Ishikawa (cell line): ENCODE results near the gene TSPEAR.

Experiments used
- CEBPB ChIP-seq: IDR thresholded peaks from 2 replicates; pipeline ENCODE4 v1.6.1; 2012
- CREB1 ChIP-seq: IDR thresholded peaks from 2 replicates; pipeline ENCODE4 v1.6.1; 2012; ENCODE audit warnings: low read depth
- EGR1 ChIP-seq: IDR thresholded peaks from 2 replicates; pipeline ENCODE4 v1.6.1; 2012
- EP300 ChIP-seq: IDR thresholded peaks from 2 replicates; pipeline ENCODE4 v1.6.1; 2012; ENCODE audit warnings: borderline replicate concordance
- FOXM1 ChIP-seq: IDR thresholded peaks from 2 replicates; pipeline ENCODE4 v1.6.1; 2012; ENCODE audit warnings: low read depth, borderline replicate concordance
- MAX ChIP-seq: IDR thresholded peaks from 2 replicates; pipeline ENCODE4 v1.6.1; 2012
- NFIC ChIP-seq: IDR thresholded peaks from 2 replicates; pipeline ENCODE4 v1.6.1; 2012
- RAD21 ChIP-seq: IDR thresholded peaks from 2 replicates; pipeline ENCODE4 v1.6.1; 2012; ENCODE audit warnings: low read depth
- REST ChIP-seq: IDR thresholded peaks from 2 replicates; pipeline ENCODE4 v1.6.1; 2012; ENCODE audit warnings: low read depth, mild to moderate bottlenecking
- TAF1 ChIP-seq: IDR thresholded peaks from 2 replicates; pipeline ENCODE4 v1.6.1; 2012; ENCODE audit warnings: low read depth, mild to moderate bottlenecking
- TCF12 ChIP-seq: IDR thresholded peaks from 2 replicates; pipeline ENCODE4 v1.6.1; 2012; ENCODE audit warnings: low read depth
- TEAD4 ChIP-seq: IDR thresholded peaks from 2 replicates; pipeline ENCODE4 v1.6.1; 2012
- USF1 ChIP-seq: IDR thresholded peaks from 2 replicates; pipeline ENCODE4 v1.6.1; 2012
- YY1 ChIP-seq: IDR thresholded peaks from 2 replicates; pipeline ENCODE4 v1.6.1; 2012; ENCODE audit warnings: low read depth
- ZBTB7A ChIP-seq: IDR thresholded peaks from 2 replicates; pipeline ENCODE4 v1.6.1; 2012; ENCODE audit warnings: low read depth

Gene TSPEAR

GRCh38 chr21:44594406-44594916, 116.9 kb downstream of the TSPEAR start:
- TF ChIP-seq RAD21 (no peak), YY1 (no peak), TAF1 (no peak), TCF12 (no peak), MAX (no peak), CEBPB (no peak), EP300 (no peak), USF1 (no peak), CREB1 (no peak), NFIC (no peak), EGR1 (no peak), TEAD4 (no peak), REST (no peak), ZBTB7A (no peak)

GRCh38 chr21:44593598-44594405, 117.6 kb downstream of the TSPEAR start:
- TF ChIP-seq MAX (0 out of 2 replicates have a peak, but pooled peaks have one; percentile 14), TEAD4 (no peak), TCF12 (no peak)

- TF ChIP-seq YY1, result peak; percentile 59; the same call in 1 of the 2 replicates
- no peak for TF ChIP-seq EP300
These were observed 118.7 kb downstream of the TSPEAR start, which contains the start of gene KRTAP10-6 for GRCh38 chr21:44592446-44593311. Gene KRTAP10-6, minus strand, starts transcription at chr21:44592505. Its CDS starts 21 bp downstream, at chr21:44592484.

GRCh38 chr21:44591801-44592130, 119.6 kb downstream of the TSPEAR start:
- TF ChIP-seq NFIC, result peak; percentile 45

GRCh38 chr21:44590897-44591800, 120.2 kb downstream of the TSPEAR start:
- TF ChIP-seq EP300, result 0 out of 2 replicates have a peak, but pooled peaks have one; percentile 25

- no peak for TF ChIP-seq MAX
- no peak for TF ChIP-seq FOXM1
- no peak for TF ChIP-seq TAF1
- TF ChIP-seq CREB1, result no peak
- TF ChIP-seq EP300, result no peak
- no peak for TF ChIP-seq TCF12
- no peak for TF ChIP-seq EGR1
- TF ChIP-seq REST, result no peak
- no peak for TF ChIP-seq TEAD4
- no peak for TF ChIP-seq YY1
These were observed 121.1 kb downstream of the TSPEAR start for GRCh38 chr21:44590311-44590721.
